ENCODE results near the gene DNAH1.

The DNAH1 gene

GRCh38 chr3:52339612-52340011, 23.5 kb downstream of the DNAH1 start:
- Histone ChIP-seq H3K4me3 (ENCODE audit: low read depth, low read length) (no peak overlapping the region), H3K4me1 (no peaks in the 10 kb centered on the region), H3K9me3 (no peaks in the 10 kb centered on the region), H3K36me3 (no peaks in the 10 kb centered on the region), H3K27me3 (no peaks in the 10 kb centered on the region)
- peak; percentile 41 for DNase-seq
- TF ChIP-seq CTCF (IDR thresholded peaks at IDR 0.05; ENCODE audit: low read depth, low read length): peak; percentile 60

- Histone ChIP-seq H3K27me3 (no peaks in the 10 kb centered on the region), H3K4me1 (no peaks in the 10 kb centered on the region), H3K9me3 (no peaks in the 10 kb centered on the region), H3K4me3 (ENCODE audit: low read depth, low read length) (no peak overlapping the region), H3K36me3 (no peaks in the 10 kb centered on the region)
- TF ChIP-seq CTCF (IDR thresholded peaks at IDR 0.05; ENCODE audit: low read depth, low read length): no peak
- DNase-seq: no peak
These were observed 25.0 kb downstream of the DNAH1 start for GRCh38 chr3:52341123-52341522.

- Histone ChIP-seq H3K4me3 (ENCODE audit: low read depth, low read length) (no peak overlapping the region), H3K4me1 (no peaks in the 10 kb centered on the region), H3K36me3 (no peaks in the 10 kb centered on the region), H3K27me3 (no peaks in the 10 kb centered on the region), H3K9me3 (no peaks in the 10 kb centered on the region)
- DNase-seq: no peak
- TF ChIP-seq CTCF (IDR thresholded peaks at IDR 0.05; ENCODE audit: low read depth, low read length): no peak
These were observed 28.0 kb downstream of the DNAH1 start for GRCh38 chr3:52343946-52344600.

GRCh38 chr3:52345521-52346109, 29.5 kb downstream of the DNAH1 start:
- Histone ChIP-seq H3K9me3 (no peaks in the 10 kb centered on the region), H3K36me3 (no peaks in the 10 kb centered on the region), H3K4me1 (no peaks in the 10 kb centered on the region), H3K4me3 (ENCODE audit: low read depth, low read length) (no peak overlapping the region), H3K27me3 (no peaks in the 10 kb centered on the region)
- no peak for DNase-seq
- no peak for TF ChIP-seq CTCF (IDR thresholded peaks at IDR 0.05; ENCODE audit: low read depth, low read length)

- TF ChIP-seq CTCF (IDR thresholded peaks at IDR 0.05; ENCODE audit: low read depth, low read length): no peak
- Histone ChIP-seq H3K4me3 (ENCODE audit: low read depth, low read length) (no peak overlapping the region), H3K27me3 (no peaks in the 10 kb centered on the region), H3K9me3 (no peaks in the 10 kb centered on the region), H3K4me1 (no peaks in the 10 kb centered on the region), H3K36me3 (no peaks in the 10 kb centered on the region)
- no peak for DNase-seq
These were observed 30.8 kb downstream of the DNAH1 start for GRCh38 chr3:52346623-52347530.

Data from BE2C (cell line).